Gastroesophageal sphincter (tissue), 3 donors: ENCODE measurements around the gene RAMP2.

ENCODE experiments used
- CTCF ChIP-seq, 4 experiments: fragments of 200-600 bp in 2 of 4; fragments of 450-650 bp in 2 of 4; sonication (generic) in 1 of 4; IDR thresholded peaks; one replicate each; pipeline ENCODE4 v1.5.1; 2017 to 2019; ENCODE audit warnings: antibody characterized with exemption in 4 of 4, mild to moderate bottlenecking in 2 of 4, moderate library complexity in 2 of 4
- POLR2A ChIP-seq, 2 donors: fragments of 450-650 bp; IDR thresholded peaks; one replicate each; pipeline ENCODE4 v1.6.1; 2017; ENCODE audit warnings: antibody characterized with exemption in 2 of 2, mild to moderate bottlenecking in 2 of 2, moderate library complexity in 1 of 2
- POLR2AphosphoS5 ChIP-seq: sonication (generic); formaldehyde crosslinking; IDR thresholded peaks from one replicate; pipeline ENCODE4 v1.6.1; 2017; ENCODE audit warnings: antibody characterized with exemption

GRCh38 chr17:42797067-42798007 is 36.3 kb downstream of the RAMP2 start:
- TF ChIP-seq POLR2A (IDR thresholded peaks at IDR 0.05), result no peak
- TF ChIP-seq POLR2AphosphoS5, result no peak
- TF ChIP-seq CTCF (IDR thresholded peaks at IDR 0.05), result no peak
